ENCODE measurements around the gene AAK1. TPM values are rescaled to one million over a fixed set of nuclear protein-coding genes. Genes with fewer than 3 reads are reported as not detected.
"Not testable (repeated sequence)": the region's sequence is repeated elsewhere in the genome, so short reads cannot be mapped to it uniquely, and the experiment has no call there.

Gene AAK1
- total RNA-seq, 1 donor from 2014 or later, result 45.5 TPM

DNA sequence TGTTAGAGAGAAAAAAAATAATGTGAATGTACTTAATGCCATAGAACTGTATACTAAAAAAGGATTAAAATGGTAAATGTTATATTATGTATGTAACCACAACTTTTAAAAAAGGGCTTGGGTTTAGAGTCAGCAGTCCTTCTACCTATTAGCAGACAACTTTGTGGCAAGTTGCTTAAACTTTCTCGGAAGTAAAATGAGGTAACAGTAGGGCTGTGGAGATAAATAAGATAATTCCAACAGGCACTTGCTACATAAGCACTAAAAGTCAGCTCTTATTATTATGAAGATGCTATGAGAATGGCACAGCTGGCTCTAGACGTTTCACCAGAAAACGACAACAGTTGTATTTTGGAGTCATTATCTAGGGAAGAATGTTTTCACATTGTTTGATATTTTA is 31.3 kb downstream of the AAK1 start:
- Mint-ChIP-seq H3K27me3 (no peaks in the 10 kb centered on the region), H3K9me3 (peaks cover 20% of the 10 kb centered on the region), H3K27ac (no peak overlapping the region), H3K4me3 (no peak overlapping the region), H3K36me3 (peaks cover 19% of the 10 kb centered on the region), H3K4me1 (ENCODE audit: unreplicated experiment) (peaks cover 12% of the 10 kb centered on the region)
- DNase-seq (ENCODE audit: extremely low spot score, unreplicated experiment), result no peak
- TF ChIP-seq, protein P1, sequence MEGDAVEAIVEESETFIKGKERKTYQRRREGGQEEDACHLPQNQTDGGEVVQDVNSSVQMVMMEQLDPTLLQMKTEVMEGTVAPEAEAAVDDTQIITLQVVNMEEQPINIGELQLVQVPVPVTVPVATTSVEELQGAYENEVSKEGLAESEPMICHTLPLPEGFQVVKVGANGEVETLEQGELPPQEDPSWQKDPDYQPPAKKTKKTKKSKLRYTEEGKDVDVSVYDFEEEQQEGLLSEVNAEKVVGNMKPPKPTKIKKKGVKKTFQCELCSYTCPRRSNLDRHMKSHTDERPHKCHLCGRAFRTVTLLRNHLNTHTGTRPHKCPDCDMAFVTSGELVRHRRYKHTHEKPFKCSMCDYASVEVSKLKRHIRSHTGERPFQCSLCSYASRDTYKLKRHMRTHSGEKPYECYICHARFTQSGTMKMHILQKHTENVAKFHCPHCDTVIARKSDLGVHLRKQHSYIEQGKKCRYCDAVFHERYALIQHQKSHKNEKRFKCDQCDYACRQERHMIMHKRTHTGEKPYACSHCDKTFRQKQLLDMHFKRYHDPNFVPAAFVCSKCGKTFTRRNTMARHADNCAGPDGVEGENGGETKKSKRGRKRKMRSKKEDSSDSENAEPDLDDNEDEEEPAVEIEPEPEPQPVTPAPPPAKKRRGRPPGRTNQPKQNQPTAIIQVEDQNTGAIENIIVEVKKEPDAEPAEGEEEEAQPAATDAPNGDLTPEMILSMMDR (conservative IDR thresholded peaks at IDR 0.05), result no peak

DNA sequence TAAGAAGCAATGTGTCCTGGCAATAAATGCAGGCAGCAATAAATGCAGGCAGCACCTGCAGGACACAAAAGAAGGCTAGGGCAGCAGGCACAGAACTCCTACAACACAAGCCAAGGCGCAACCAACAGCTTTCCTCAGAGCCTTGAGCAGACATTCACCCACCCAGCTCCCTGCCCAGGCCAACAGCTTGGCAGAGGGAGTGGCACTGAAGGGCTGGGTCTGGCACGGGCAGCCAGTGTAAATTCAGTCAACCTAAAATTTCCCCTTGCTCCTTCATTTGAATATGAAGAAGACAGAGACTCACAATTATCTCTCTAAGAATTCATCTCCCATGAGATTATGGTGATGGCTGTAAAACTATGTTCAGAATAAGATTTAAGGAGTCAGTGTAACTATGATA is 35.4 kb downstream of the AAK1 start:
- Mint-ChIP-seq H3K27ac (no peak overlapping the region), H3K36me3 (peaks cover 22% of the 10 kb centered on the region), H3K27me3 (no peaks in the 10 kb centered on the region), H3K4me1 (ENCODE audit: unreplicated experiment) (peaks cover 9% of the 10 kb centered on the region), H3K9me3 (peaks cover 21% of the 10 kb centered on the region), H3K4me3 (no peak overlapping the region)
- TF ChIP-seq, protein P1 (conservative IDR thresholded peaks at IDR 0.05), result no peak
- DNase-seq (ENCODE audit: extremely low spot score, unreplicated experiment), result no peak

DNA sequence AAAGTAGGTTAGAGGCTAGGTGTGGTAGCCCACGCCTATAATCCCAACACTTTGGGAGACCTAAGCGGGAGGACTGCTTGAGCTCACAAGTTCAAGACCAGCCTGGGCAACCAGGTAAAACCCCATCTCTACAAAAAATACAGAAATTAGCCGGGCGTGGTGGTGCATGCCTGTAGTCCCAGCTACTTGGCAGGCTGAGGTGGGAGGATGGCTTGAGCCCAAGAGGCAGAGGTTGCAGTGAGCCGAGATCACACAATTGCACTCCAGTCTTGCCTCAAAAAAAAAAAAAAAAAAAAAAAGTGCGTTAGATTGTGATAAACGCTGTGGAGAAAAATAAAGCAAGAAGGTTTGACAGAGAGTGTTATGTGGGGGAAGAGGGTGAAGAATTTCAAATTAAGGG is 36.8 kb downstream of the AAK1 start:
- Mint-ChIP-seq H3K36me3 (peaks cover 21% of the 10 kb centered on the region), H3K9me3 (peaks cover 21% of the 10 kb centered on the region)
- not testable (repeated sequence) for H3K27ac Mint-ChIP-seq; H3K4me1 Mint-ChIP-seq (ENCODE audit: unreplicated experiment); DNase-seq (ENCODE audit: extremely low spot score, unreplicated experiment); H3K27me3 Mint-ChIP-seq; H3K4me3 Mint-ChIP-seq

DNA sequence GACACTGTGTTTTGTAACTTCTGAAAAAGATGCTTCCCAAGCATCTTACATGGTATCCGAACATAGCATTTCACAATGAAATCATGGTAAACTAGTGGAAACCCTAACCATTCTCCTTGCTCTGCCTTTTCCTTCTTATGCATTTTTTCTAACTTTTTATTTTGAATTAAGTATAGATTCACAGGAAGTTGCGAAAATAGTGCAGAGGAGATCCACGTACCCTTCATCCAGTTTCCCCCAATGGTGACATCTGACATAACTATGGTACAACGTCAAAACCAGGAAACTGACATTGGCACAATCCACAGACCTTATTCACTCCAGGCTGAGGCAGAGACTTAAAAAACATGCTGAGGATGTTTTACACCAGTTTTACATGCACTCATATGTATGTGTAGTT is 38.3 kb downstream of the AAK1 start:
- H3K9me3 Mint-ChIP-seq, result peaks cover 15% of the 10 kb centered on the region
- H3K4me3 Mint-ChIP-seq, result no peak overlapping the region
- TF ChIP-seq, protein P1 (conservative IDR thresholded peaks at IDR 0.05), result no peak
- H3K27ac Mint-ChIP-seq, result no peak overlapping the region
- H3K27me3 Mint-ChIP-seq, result no peaks in the 10 kb centered on the region
- H3K4me1 Mint-ChIP-seq (ENCODE audit: unreplicated experiment), result peaks cover 10% of the 10 kb centered on the region
- peaks cover 11% of the 10 kb centered on the region for H3K36me3 Mint-ChIP-seq
- DNase-seq (ENCODE audit: extremely low spot score, unreplicated experiment), result no peak

DNA sequence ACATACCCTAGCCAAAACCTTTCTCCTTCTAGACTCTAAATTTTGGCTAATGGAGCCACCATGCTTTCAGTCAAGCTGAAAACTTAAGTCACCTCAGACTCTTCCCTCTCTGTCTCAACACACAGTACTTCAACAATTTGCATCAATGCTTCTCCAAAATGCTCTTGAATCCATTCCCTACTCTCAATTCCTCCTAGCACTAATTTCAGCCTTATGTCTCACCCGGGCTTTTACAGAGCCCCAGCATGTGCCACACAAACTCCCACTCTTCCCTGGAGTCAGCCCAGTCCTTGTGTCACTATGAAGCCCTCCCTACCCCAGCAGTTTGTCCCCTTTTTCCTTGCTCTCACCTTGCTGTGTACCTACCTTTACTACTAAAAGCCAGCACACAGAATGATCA is 38.7 kb downstream of the AAK1 start:
- H3K4me3 Mint-ChIP-seq, result no peak overlapping the region
- no peaks in the 10 kb centered on the region for H3K27me3 Mint-ChIP-seq
- H3K36me3 Mint-ChIP-seq, result peaks cover 9% of the 10 kb centered on the region
- DNase-seq (ENCODE audit: extremely low spot score, unreplicated experiment), result no peak
- TF ChIP-seq, protein P1 (conservative IDR thresholded peaks at IDR 0.05), result no peak
- peaks cover 10% of the 10 kb centered on the region for H3K4me1 Mint-ChIP-seq (ENCODE audit: unreplicated experiment)
- peaks cover 13% of the 10 kb centered on the region for H3K9me3 Mint-ChIP-seq
- no peak overlapping the region for H3K27ac Mint-ChIP-seq

DNA sequence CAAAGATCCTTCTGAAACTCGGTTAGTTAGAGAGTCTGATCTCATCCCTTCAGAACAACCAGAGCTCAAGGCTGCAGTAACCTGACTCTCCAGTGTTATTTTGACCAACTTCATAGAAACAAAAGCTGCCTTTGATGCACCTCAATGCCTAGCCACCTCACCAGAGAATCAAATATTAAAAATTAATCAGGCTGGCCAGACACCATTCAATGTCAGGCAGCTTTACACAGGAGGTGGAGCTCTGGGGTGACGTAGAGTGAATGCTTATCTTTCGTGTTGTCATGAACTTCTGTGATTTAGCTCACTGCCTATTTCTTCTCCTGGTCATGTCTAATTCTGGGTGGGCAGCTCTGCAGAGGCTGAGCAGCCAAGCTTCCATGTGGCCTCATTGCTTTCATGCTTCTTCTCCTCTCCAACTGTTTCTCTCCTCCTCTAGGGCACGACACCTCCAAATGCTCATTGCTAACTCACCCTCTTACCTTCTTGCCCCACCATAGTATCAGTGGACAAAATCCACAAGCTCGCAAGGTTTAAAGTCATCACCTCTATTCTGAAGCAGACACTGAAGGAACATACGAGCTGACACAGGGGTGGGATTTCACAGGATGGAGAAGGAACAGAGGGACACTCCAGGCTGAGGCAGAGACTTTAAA is 39.4 kb downstream of the AAK1 start:
- TF ChIP-seq, protein P1 (conservative IDR thresholded peaks at IDR 0.05), result no peak
- no peak for DNase-seq (ENCODE audit: extremely low spot score, unreplicated experiment)
- H3K4me3 Mint-ChIP-seq, result no peak overlapping the region
- peaks cover 9% of the 10 kb centered on the region for H3K36me3 Mint-ChIP-seq
- H3K9me3 Mint-ChIP-seq, result peaks cover 13% of the 10 kb centered on the region
- H3K27ac Mint-ChIP-seq, result no peak overlapping the region
- no peaks in the 10 kb centered on the region for H3K27me3 Mint-ChIP-seq
- H3K4me1 Mint-ChIP-seq (ENCODE audit: unreplicated experiment), result peaks cover 10% of the 10 kb centered on the region
